Measurements from ENCODE around the gene CMTR1.

GRCh38 chr6:37426058-37426944 lies 6.7 kb upstream of the CMTR1 start:
- TF ChIP-seq POLR2A (IDR thresholded peaks at IDR 0.05) = no peak
- TF ChIP-seq CTCF (IDR thresholded peaks at IDR 0.05 in 8 of 11, conservative IDR thresholded peaks at IDR 0.05 in 3 of 11) = no peak

Data from spleen (tissue), 7 donors.